ENCODE results near the gene TEX19. TPM values are rescaled to one million over a fixed set of nuclear protein-coding genes. Genes with fewer than 3 reads are reported as not detected.

TEX19 gene
- total and polyA plus RNA-seq, 3 donors from 2014 or later = 21.9 to 37.8 (median 31.2) TPM

- Histone ChIP-seq H3K27ac (no peak overlapping the region), H3K4me1 (peaks cover 16% of the 10 kb centered on the region), H3K27me3 (no peaks in the 10 kb centered on the region), H3K4me3 (no peak overlapping the region), H3K9me3 (no peaks in the 10 kb centered on the region), H3K36me3 (ENCODE audit: low read depth, missing control alignments) (no peaks in the 10 kb centered on the region)
- intact Hi-C loops (cut with DNase I; ENCODE audit: low total_unique reads) = loop anchor here (5.0 kb wide), 1 partner anchor 628 kb away; no protein-coding TSS in a partner anchor
- WGBS, 2 donors = 87% methylated on average over 3 to 22 of the region's 22 CpGs
- TF ChIP-seq POLR2A (IDR thresholded peaks at IDR 0.05) = no peak
- no peak for TF ChIP-seq CTCF (IDR thresholded peaks at IDR 0.05)
- DNase-seq = no peak
Observed at GRCh38 chr17:82384051-82384729, 25.1 kb downstream of the TEX19 start.

GRCh38 chr17:82384730-82385481 is 25.9 kb downstream of the TEX19 start:
- H3K27me3 ChIP-seq = no peaks in the 10 kb centered on the region
- H3K9me3 ChIP-seq = no peaks in the 10 kb centered on the region
- H3K4me1 ChIP-seq = peaks cover 16% of the 10 kb centered on the region
- peak; percentile 73 for DNase-seq
- H3K4me3 ChIP-seq = no peak overlapping the region
- H3K36me3 ChIP-seq (ENCODE audit: low read depth, missing control alignments) = no peaks in the 10 kb centered on the region
- TF ChIP-seq POLR2A (IDR thresholded peaks at IDR 0.05) (no peak), CTCF (IDR thresholded peaks at IDR 0.05) (no peak)
- 62 to 63% methylated on average over 4 to 25 of the region's 26 CpGs for WGBS, 2 donors
- H3K27ac ChIP-seq = no peak overlapping the region
- intact Hi-C loops (cut with DNase I; ENCODE audit: low total_unique reads) = loop anchor here (5.0 kb wide), 1 partner anchor 627 kb away; no protein-coding TSS in a partner anchor

GRCh38 chr17:82385559-82386254 is 26.7 kb downstream of the TEX19 start:
- H3K27me3 ChIP-seq = no peaks in the 10 kb centered on the region
- no peak overlapping the region for H3K4me3 ChIP-seq
- peaks cover 16% of the 10 kb centered on the region for H3K4me1 ChIP-seq
- no peaks in the 10 kb centered on the region for H3K9me3 ChIP-seq
- H3K27ac ChIP-seq = no peak overlapping the region
- WGBS, 2 donors = 47 to 52% methylated on average over 10 to 15 of the region's 26 CpGs
- TF ChIP-seq CTCF (IDR thresholded peaks at IDR 0.05) (no peak), POLR2A (IDR thresholded peaks at IDR 0.05) (no peak)
- no peak for DNase-seq
- intact Hi-C loops (cut with DNase I; ENCODE audit: low total_unique reads) = no loop called here
- no peaks in the 10 kb centered on the region for H3K36me3 ChIP-seq (ENCODE audit: low read depth, missing control alignments)

- Histone ChIP-seq H3K4me1 (peaks cover 16% of the 10 kb centered on the region), H3K36me3 (ENCODE audit: low read depth, missing control alignments) (no peaks in the 10 kb centered on the region), H3K27ac (no peak overlapping the region), H3K9me3 (no peaks in the 10 kb centered on the region), H3K27me3 (no peaks in the 10 kb centered on the region), H3K4me3 (no peak overlapping the region)
- DNase-seq = no peak
- intact Hi-C loops (cut with DNase I; ENCODE audit: low total_unique reads) = no loop called here
- TF ChIP-seq POLR2A (IDR thresholded peaks at IDR 0.05) (no peak), CTCF (IDR thresholded peaks at IDR 0.05) (no peak)
- 44 to 53% methylated on average over 11 to 17 of the region's 17 CpGs for WGBS, 2 donors
Observed at GRCh38 chr17:82386255-82386831, 27.3 kb downstream of the TEX19 start.
